Placental epithelial cell (primary cell): Measurements from ENCODE around the gene STK38. TPM values are rescaled to one million over a fixed set of nuclear protein-coding genes. Genes with fewer than 3 reads are reported as not detected.

Experiments used
- small RNA-seq: library from RNA; depleted of rRNA; stranded (forward); fragments of <200 nt; gene quantifications from one replicate; pipeline ENCODE3, GENCODE V24; 2012
- total RNA-seq: library from RNA; depleted of rRNA; stranded (reverse); fragments of >200 nt; gene quantifications from 2 replicates; pipeline ENCODE4 v1.2.3, GENCODE V29; 2012

STK38 gene
- 30.2 and 34.4 TPM in 2 replicates for total RNA-seq

GRCh38 chr6:36546920-36547645, at the start of gene STK38:
Gene STK38 (minus strand): TSS chr6:36547479. CDS start chr6:36540202, 7,277 bp downstream.

DNA sequence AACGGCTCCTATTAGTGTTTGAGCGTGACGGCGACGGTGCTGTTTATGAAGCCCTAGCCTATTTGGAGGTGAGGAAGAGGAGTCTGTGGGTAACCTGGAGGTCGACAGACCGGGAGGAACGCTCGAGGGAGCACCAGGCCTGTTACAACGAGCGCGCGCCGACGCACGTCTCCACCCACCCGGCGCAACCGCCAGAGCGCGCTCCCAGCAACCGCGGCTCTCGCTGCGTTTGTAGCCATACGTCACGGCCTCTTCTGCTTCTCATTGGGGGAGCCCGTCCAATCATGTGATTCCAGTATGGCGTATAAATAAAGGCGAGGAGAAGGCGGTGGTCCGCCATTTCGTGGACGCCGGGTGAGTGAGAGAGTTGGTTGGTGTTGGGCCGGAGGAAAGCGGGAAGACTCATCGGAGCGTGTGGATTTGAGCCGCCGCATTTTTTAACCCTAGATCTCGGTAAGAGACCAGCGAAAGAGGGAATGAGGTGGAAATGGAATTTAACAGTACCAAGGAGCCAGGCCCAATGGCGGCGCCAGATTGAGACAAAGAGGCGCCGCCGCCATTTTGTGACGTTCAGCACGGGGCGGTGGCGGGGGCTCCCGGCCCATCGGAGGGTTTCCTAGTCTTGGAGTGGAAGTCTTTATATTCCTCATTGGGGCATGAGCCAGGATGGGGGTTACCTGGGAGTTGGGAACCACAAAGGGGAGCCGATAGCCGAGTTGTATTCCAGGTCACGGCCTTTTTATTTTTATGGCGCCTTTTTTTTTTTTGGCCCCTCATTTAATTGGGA, 46.9 kb upstream of the STK38 start, which contains the start of gene SRSF3:
TSS of gene SRSF3 (plus strand) at position 334 of the 787 bp plus-strand sequence. CDS start 2,401 bp downstream, outside the sequence.

Small RNA genes lying within 50 kb of the gene (small RNA-seq; reads per million reads assigned to genes)
- not detected for gene RN7SL502P

Other genes starting within 250 kb of the STK38 start
- not detected in 2 replicates for gene BNIP5, start 210.6 kb downstream of the STK38 start, total RNA-seq
- not detected in 2 replicates for gene ETV7, start 159.8 kb downstream of the STK38 start, total RNA-seq
- gene PXT1, start 104.6 kb downstream of the STK38 start, total RNA-seq: 0.11 and 0.39 TPM in 2 replicates
- 75.4 and 95.0 TPM in 2 replicates for gene KCTD20, start 104.5 kb downstream of the STK38 start, total RNA-seq
- gene SRSF3, start 46.9 kb upstream of the STK38 start, total RNA-seq: 188 and 217 TPM in 2 replicates
- 183 and 340 TPM in 2 replicates for gene CDKN1A, start 131.2 kb upstream of the STK38 start, total RNA-seq
- 0.11 TPM in 1 of 2 replicates, not detected in the other for gene RAB44, start 150.3 kb upstream of the STK38 start, total RNA-seq